HK-2 (cell line): Measurements from ENCODE around the gene COASY.
"Not testable (repeated sequence)": the region's sequence is repeated elsewhere in the genome, so short reads cannot be mapped to it uniquely, and the experiment has no call there.

ENCODE experiments used
- DNase-seq: peaks from one replicate; pipeline ENCODE4 v3.0.0-alpha.2; 2018; ENCODE audit not compliant: unreplicated experiment

Gene COASY

DNA sequence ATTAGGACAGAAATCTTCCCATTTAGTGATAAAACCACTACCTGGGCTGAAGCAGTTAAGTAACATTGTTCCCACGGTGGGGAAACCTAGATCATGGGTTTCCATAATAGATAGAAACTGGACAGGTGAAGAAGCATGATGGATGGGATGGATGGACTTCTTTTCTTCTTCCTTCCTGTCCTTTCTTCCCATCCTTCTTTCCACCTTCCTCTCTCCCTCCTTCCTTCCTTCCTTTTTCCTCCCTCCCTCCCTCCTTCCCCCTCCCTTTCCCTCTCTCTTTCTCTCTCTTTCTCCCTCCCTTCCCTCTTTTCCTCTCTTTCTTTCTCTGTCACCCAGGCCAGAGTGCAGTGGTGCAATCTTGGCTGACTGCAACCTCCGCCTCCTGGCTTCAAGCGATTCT lies 12.5 kb downstream of the COASY start:
- DNase-seq = no peak

DNA sequence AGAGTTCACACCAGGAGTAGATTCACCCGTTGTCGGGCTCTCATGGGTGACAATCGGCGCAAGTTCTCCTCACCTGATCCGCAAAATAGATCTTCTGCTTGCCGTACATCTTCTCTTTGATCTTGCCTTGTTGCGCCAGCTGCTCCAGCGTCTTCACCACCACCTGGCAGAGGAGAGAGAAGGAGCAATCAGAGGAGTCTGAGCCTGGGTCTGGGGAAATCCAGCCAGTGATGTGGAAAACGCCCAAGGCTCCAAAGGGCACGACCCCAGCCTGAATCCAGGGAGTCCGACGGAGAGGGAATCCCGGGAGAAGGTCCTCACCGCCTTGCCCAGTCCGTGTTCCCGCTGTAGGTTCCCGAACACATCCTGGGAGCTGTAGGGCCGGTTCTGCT lies 15.2 kb downstream of the COASY start:
- no peak for DNase-seq

- peak; percentile 96 for DNase-seq
Observed at GRCh38 chr17:42577532-42578281, 15.8 kb downstream of the COASY start, which contains the start of gene PSMC3IP. Gene PSMC3IP (minus strand): TSS chr17:42577729. CDS start chr17:42577686, 43 bp downstream.

DNA sequence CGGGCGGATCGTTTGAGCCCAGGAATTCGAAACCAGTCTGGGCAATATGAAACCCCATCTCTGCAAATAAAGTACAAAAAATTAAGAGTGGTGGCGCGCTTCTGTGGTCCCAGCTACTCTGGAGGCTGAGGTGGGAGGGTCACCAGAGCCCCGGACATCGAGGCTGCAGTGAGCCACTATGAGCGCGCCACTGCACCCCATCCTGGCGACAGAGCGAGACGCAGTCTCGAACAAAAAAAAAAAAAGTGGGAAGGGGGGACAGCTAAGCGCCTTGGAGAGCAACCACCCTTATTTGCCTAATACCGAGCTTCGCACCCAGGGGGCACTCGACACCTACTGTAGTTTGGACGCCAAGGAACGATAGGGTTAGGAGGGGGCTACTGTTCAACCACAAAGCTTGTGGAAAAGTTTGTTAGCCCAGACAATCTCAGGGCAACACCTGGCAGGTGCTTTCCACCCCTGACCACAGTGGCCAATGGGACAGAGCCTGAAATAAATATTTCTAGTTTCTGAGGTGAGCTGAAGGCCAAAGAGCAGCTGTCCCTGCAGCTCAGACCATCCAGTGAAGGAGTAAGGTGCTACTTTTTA lies 16.4 kb downstream of the COASY start:
- DNase-seq = peak; percentile 70

- DNase-seq = no peak
Observed at GRCh38 chr17:42579794-42580551, 18.0 kb downstream of the COASY start.

DNA sequence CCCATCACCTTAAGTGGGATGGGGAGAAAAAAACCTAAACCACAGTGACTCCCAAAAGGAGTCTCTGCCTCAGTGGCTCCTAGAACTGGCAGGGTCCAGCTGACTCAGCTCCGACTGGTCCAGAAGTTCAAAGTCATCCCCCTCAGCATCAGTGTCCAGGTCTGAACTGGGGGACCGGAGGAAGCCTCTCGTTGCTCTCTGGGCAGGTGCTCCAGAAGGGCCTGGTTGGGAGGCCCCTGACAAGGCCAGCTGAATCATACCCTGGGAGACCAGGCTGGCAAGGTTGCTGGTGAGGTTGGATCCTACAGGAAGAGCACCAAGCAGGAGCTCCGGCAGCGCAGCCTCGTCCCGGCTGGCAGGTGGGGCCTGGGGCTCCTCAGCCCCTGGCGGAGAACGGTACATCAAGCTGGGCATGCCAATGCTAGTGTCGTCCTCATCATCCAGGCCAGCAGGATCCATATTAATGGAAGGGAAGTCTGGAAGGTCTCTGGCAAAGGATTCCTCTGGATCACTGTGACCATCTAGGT lies 19.9 kb downstream of the COASY start:
- DNase-seq = no peak

DNA sequence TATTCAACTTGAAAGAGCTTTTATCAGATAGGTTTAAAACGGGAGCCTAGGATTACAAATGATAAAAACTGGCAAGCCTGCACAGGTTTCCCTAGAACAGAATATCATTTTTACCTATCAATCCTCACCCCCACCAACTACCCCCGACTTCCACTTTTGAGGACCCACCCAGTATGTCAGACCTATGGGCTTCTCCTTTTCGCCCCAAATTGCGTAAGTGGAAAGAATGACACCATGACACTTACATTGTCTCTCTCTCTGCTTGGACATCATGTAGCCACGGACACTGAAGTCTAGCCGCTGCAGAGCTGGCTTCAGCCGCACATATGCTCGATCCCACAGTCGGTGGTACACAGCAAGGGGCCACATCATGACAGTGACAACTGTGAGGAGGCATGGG lies 22.9 kb downstream of the COASY start:
- DNase-seq = no peak

GRCh38 chr17:42585353-42585752 lies 23.4 kb downstream of the COASY start:
- DNase-seq = no peak

DNA sequence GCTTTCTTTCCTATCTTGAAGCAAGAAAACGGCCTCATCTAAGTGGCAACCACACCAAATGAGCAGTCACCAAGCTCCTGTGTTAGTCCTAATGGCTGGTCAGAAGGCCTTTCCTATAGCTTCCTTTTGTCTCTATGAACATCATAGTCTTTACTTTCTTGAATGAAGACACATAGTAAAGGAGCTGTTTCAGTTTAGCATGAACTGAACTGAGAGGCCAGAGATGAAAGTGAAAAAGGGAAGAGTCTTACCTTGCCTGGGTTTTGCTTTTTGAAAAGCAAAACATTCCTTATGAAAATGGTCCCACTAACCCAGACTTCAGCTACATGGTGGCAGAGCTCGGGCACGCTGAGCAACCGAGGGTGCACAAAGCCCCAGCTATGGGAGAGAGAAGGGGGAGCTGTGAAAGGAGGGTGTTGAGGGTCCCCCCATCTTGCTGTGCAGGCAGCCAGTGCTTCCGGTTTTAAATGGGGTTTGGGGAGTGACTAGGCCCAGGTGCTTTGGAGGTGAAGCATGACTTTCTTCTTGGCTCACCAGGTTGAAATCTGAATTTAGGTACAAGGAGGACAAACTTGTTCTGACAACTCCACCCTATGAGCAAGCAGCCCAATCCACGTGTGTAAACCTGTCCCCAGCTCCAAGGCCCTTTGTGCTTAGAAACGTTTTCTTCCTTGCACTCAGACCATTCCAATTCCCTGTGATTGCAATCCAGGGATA lies 24.7 kb downstream of the COASY start:
- no peak for DNase-seq

DNA sequence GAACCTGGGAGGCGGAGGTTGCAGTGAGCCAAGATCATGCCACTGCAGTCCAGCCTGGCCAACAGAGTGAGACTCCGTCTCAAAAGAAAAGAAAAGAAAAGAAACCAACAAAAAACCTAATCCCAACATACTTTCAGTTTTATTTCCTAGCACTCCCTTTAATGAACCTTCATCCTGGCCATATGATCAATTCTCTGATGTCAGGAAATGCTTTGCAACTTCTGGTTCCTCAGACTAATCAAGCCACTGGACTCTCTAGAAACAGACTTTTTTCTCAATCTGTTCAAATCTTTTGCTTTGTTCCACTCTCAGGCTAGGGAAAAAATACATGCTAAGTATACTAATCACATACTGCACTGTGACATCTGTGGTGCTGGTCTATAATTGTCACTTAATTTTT lies 28.9 kb downstream of the COASY start:
- DNase-seq = no peak

- DNase-seq = no peak
Observed at GRCh38 chr17:42591411-42591810, 29.5 kb downstream of the COASY start.

GRCh38 chr17:42596386-42596785 lies 34.4 kb downstream of the COASY start:
- DNase-seq = no peak

DNA sequence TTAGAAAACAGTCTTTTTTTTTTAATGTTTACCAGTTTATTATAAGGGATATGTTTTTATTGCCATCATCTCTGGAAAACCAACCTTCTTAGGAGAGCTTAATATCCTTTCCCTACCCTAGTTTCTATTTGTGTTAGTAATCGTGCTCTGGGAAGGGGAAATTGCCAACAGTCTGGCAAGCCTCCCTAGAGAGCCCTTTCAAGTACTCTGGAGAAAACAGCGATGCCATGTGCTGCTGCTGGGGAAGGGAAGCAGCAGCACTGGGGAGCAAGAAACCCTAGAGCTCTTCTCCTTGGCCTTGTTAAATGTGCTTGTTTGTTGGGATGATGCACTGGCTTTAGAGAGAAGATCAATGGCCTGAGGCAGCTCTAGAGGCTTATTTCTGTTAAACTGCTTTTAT lies 37.0 kb downstream of the COASY start:
- no peak for DNase-seq

- DNase-seq = no peak
Observed at GRCh38 chr17:42603318-42603717, 41.4 kb downstream of the COASY start.

DNA sequence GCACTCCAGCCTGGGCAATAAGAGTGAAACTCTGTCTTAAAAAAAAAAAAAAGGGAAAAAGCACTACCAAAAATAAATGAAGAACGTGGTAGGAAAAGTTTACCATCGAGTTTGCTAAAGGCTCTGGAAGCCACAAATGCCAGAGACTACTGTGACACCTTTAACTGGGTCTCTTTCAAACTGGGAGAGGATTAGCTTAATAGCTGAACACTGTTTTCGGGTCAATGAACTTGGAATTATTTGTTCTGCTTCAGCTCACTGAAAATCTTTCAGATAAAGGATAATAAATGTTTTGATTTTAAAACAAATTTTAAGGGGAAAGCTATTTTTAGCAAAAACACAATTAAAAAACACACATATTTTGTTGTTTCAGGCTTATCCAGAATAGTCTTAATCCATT lies 45.8 kb downstream of the COASY start:
- DNase-seq = no peak

DNA sequence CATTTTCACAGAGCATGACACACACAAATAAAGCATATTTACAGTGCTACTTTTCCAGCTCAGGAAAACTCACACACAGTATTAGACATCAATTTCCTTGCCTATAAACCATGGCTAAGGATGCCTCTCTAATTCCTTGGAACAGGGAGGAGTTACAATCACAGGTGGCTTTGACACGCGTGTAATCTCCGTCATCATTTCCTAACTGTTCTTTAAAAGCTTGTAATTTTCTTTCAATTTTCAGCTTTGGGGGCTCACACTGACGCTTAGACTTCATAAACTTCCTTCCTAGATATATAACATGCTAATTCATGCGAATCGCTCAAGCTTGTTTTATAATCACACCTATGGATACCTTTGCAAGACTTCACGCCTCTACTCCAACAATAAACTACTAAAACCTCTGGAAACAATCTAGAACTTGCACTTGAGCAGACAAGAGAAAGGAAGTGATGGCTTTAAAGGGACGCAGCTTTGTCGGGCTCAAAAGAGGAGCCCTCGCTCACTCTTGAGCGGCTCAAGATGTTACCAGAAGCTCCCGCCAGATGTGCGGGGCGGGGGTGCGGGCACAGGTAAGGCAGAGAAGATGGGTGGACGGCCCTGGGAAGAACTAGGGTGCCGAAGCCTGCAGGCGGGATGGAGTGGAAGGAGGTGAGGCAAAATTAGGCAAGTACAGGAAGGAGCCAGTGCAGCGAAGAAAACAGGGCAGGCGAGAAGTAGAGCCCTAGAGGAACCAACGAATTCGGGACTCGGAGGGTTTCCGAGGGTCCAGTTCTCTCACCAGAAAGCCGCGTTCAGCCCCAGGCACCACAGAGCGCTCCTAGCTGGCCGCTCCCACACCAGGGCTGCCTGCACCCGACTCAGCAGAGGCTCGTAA lies 46.6 kb downstream of the COASY start:
- DNase-seq = no peak

DNA sequence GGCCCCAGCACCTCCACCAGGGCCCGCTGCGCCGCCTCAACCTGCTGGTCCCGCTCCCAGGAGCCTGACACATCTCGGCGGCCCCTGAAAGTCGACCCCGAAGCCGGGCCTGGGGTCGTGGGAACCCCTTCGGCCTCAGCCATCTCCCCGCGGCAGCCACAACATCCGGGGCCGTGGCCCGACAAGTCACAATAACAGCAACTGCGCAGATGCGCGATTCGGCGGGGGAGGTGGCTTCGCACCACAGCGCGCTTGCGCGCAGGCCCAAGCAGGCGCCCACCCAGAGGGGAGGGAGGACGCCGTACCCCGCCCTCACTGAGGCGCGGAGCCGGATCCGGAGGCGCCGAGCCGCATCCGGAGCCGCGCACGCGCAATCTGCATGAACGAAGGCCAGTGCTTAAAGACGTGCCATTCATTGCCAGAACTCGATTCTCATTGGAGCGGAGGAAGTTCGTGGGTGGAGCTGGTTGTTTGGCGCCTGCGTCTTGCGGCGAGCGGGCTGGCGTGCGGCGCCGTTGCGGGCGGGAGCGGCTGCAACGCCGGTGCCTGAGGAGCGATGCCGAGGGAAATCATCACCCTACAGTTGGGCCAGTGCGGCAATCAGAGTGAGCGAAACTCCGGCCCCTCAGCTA lies 47.4 kb downstream of the COASY start, which contains the start of the genes RETREG3 and TUBG1:
TSS of gene RETREG3 (minus strand) at position 193 of the 632 bp plus-strand sequence. CDS start at position 143, 50 bp downstream.
TSS of gene TUBG1 (plus strand) at position 502 of the 632 bp plus-strand sequence. CDS start at position 557, 55 bp downstream.
- peak; percentile 99 for DNase-seq

DNA sequence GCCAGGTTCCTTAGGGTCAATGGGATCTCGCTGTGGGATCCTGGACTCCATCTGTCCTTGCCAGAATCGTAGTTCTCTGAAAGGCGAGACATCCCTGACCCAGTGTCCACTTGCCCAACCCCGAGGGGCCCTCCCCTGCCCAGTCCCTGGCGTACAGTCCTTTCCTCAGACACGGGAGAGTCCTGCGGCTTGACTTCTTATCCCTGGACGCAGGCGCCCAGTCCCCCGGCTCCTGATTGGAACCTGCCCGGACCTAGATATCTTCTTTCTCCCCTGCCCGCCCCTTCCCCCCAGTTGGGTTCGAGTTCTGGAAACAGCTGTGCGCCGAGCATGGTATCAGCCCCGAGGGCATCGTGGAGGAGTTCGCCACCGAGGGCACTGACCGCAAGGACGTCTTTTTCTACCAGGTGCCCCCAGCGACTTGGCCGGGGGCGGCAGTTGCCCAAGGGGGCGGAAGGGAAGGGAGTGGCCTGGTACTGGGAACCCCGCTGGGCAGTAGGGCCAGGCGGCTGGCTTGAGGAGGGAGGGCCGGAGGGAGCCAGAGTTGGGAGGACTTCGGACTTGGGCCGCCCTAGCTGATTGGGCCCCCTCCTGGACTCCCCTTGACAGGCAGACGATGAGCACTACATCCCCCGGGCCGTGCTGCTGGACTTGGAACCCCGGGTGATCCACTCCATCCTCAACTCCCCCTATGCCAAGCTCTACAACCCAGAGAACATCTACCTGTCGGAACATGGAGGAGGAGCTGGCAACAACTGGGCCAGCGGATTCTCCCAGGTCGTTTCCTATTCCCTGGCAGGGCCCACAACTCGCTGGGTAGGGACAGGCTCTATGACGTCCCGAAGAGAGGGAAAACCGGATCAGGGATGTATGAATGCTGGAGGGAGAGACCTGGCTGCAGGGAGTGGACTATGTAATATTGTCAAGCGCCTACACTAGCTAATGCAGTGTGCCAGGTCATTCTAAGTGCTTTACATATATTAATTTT lies 48.2 kb downstream of the COASY start:
- not testable (repeated sequence) for DNase-seq

GRCh38 chr17:42612013-42612412 lies 50.1 kb downstream of the COASY start:
- DNase-seq = no peak
